ENCODE results near the gene EDNRB. TPM values are rescaled to one million over a fixed set of nuclear protein-coding genes. Genes with fewer than 3 reads are reported as not detected.

Gene EDNRB
- polyA plus RNA-seq, 4 donors = 11.7 to 99.0 (median 69.9) TPM

DNA sequence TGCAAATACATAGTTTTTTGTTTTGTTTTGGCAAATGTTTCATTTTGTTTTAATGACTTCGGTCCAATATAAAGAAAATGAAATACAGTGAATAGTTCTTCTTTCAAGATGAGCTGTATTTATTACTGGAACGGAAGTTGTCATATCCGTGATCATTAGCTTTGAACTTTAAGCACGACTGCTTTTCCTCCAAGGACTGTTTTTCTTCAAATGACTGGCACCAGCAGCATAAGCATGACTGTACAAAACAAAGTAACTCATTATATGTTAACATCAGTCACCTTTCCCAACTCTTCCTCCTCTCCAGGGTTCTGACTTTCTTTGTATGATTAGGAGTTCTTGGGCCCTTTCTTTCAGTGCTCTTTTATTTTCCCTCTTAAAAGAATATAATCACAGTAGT is 20.5 kb downstream of the EDNRB start:
- no peak for DNase-seq (ENCODE audit: low read depth in 4 of 4, low spot score in 3 of 4)

DNA sequence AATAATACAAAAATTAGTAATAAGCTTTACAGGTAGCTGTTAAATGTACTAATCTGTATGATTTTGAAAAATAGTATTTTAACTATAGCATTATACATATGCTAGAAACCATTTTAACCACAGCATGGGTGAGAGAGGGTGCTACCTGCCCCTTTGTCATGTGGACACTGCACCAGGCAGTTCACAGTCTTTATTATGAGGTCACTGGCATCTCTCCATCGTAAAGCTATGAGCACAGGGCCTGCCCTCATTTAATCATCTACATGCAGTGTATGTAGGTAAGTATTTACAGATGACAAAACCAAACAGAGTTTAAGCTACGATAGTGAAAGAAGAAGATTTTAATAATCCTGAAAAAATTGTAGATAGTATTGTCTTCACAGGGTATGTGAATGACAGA is 21.7 kb downstream of the EDNRB start:
- no peak for DNase-seq (ENCODE audit: low read depth in 4 of 4, low spot score in 3 of 4)

DNA sequence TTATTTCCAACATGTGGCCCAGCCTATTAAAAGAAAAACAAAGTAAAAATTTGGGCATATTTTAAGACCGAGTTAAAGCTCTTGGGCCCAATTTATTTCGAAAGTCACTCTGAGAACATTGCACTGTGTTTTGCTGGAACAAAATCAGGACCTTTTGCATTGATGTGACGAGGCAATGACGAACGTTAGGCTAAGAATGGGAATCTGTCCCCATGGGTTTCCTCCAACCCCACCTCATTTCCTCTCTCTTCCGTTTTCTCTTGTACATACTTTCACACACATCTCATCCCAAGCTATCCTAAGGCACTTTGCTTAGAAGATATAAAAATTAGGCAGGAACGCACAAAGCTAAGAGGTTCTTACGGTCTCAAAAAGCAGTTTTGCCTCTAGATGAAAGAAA is 22.1 kb downstream of the EDNRB start:
- no peak for DNase-seq (ENCODE audit: low read depth in 4 of 4, low spot score in 3 of 4)

DNA sequence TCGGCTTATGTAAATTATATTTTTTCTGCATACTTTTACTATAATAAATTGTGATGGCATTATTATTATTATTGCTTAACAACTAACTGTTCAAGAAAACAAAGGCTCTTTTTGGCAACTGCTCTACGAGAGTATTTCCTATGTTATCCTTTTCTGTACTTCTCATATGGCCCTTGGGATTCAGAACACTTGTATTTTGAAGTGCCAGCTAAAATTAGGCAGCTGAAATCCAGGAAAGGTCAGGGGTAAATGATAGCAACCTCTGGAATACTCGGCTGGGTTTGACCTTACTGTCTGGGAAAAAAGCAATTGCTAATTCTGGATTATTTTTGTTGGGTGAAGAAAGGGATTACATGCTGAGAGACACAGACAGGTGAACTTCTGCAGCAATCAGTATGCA is 23.9 kb downstream of the EDNRB start:
- DNase-seq (ENCODE audit: low read depth in 4 of 4, low spot score in 3 of 4) = no peak

DNA sequence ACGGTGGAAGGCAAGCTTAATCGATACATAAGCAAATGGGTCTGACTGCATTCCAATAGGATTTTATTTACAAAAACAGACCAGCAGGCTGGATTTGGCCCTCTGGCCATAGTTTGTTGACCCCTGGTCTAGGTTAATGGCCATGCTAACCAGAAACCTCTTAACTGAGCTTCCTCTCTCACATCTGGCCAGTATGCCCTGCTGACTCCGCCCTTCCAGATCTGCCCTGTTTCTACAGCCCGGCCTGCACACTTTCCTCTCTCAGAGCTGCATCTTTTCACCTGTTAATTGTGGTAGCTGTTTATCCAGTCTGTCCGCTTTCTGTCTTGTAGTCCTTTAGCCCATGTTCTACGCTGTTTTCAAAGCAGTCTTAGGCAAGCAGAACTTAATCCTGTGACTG is 25.6 kb downstream of the EDNRB start:
- no peak for DNase-seq (ENCODE audit: low read depth in 4 of 4, low spot score in 3 of 4)

DNA sequence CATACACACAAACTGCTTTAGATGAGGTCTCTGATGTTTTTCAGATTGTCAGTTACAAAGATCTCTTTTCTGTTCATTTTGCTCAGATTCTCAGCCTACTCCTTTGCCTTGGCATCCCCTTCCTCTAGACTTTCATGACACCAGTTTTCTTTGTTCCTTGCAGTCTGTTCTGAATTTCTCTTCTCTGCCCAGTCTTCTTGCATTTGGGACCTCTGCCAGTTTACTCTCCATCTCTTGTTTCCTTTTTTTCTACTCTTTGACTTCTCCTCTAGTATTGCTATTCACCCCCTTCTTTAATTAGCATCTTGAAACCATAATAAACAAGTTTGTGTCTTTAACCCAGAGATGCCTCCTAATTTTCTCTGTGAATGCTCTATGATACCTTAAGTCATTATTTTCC is 26.1 kb downstream of the EDNRB start:
- no peak for DNase-seq (ENCODE audit: low read depth in 4 of 4, low spot score in 3 of 4)

DNA sequence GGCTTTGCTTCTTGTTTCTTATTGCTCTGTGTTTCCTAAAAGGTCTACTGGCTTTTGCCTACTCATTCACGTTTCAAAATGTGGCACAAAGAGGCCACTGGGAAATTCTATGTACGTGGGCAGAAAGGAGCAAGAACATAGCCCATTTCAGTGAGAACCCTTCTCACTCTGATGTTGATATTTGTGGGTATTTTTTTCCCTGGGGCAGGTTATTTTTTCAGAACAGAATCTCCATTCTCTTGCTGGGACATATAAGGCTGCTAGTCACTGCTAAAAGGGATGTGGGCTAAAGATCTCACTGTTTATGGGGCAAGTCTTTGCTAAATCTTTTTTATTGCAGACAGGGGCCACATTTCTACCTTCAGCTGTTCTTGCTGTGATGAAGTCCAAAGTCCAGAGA is 27.1 kb downstream of the EDNRB start:
- DNase-seq (ENCODE audit: low read depth in 4 of 4, low spot score in 3 of 4) = no peak

DNA sequence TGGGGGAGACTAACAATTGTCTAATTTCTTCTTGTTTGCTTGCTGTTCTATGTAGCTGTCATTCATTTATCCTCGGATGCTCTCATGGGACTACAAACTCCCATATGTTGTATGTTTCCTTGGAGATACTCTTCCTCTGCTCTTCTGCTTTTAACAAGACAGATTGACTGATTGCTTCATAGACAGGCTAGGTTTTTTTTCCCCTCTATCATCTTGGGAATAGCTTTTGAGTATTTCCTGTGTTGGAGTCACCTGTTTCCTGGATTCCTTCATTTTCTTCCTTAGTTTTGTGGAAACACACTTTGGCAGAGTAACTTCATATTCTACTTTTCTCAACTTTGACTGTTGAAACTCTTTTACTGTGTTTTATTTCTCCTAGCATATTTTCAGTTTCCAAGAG is 27.6 kb downstream of the EDNRB start:
- no peak for DNase-seq (ENCODE audit: low read depth in 4 of 4, low spot score in 3 of 4)

DNA sequence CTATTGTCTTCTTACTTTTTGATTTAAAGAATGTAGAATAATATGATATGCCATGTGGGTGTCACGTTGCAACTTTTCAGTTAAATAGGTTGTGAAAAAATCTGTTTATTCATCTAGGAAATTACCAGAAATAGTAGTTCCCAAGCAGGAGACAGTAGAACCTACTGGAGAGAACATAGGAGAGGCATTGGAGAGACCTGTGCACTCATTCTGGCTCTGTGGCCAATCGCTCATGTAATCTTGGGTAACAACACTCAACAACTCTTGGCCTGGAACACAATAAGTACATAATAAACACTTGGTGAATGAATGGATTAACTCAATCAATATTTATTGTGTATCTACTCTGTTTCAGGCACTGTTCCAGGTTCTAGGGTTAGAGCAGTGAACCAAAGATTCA is 35.3 kb downstream of the EDNRB start:
- DNase-seq (ENCODE audit: low read depth in 4 of 4, low spot score in 3 of 4) = no peak

DNA sequence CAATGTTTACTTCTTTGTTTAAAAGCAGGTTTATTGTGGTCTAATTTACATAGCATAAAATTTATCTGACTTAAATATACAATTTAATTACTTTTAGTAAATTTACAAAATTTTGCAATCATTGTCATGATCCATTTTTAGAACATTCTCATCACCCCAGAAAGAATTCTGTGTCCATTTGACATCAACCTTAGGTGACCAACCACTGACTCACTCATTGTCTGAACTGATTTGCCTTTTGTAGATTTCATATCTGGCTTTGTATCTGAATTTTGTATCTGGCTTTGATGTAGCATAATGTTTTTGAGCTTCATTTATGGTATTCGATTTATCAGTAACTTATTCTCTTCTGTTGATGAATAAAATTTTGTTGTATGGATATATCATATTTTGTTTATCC is 40.4 kb downstream of the EDNRB start:
- no peak for DNase-seq (ENCODE audit: low read depth in 4 of 4, low spot score in 3 of 4)

DNA sequence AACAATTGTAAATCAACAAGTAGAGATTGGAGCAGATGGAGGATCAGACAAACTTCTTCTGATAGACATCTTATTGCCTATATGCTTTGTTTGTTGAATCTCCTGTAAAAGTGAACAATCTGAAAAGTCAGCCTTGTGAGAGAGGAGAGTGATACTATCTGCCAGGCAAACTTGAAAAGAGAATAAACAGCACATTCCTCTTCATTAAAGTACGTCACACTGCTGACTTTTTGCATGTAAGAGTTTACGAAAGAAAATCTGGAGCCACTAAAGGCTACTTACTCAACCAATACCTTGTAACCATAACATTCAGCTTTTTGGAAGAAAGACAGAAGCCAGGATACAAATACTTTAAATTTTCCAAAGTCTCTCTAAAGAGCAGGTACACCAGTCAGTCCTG is 42.5 kb downstream of the EDNRB start:
- DNase-seq (ENCODE audit: low read depth in 4 of 4, low spot score in 3 of 4) = no peak

DNA sequence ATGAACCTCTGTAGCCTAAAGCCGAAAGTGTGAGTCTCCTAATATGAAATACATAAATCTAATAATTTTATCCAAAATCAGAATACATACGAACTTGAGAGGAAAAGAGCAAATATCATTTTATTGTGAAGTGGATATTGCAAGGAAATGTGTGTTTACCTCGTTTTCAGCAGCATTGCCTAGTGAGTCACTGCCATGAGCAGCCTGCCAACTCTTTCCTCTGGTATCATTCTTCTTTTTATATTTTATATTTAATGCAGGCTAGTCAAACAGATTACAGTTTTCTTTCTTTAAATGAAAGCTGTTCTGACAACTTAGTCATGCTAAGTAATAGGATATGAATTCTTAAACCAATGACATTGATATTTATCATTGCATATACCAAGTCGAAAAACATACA is 44.2 kb downstream of the EDNRB start:
- DNase-seq (ENCODE audit: low read depth in 4 of 4, low spot score in 3 of 4) = no peak

DNA sequence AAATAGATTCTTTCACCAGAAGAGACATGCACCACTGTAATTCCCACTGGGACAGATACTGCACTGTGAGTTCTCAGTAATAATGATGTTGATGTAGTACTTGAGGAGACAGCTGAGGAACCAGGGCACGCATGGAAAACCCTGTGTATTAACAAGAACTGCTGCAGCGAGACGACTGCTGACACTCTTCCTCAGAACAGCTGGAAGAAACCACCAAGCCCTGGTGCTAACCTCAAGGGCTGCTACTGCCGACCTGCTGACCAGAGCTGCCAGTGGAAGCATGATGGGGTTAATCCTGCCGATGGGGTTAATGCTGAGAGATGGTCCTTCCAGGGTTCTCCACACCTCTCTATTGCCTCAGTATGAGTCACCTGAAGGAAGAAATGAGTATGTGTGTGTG is 45.6 kb downstream of the EDNRB start:
- DNase-seq (ENCODE audit: low read depth in 4 of 4, low spot score in 3 of 4) = no peak

DNA sequence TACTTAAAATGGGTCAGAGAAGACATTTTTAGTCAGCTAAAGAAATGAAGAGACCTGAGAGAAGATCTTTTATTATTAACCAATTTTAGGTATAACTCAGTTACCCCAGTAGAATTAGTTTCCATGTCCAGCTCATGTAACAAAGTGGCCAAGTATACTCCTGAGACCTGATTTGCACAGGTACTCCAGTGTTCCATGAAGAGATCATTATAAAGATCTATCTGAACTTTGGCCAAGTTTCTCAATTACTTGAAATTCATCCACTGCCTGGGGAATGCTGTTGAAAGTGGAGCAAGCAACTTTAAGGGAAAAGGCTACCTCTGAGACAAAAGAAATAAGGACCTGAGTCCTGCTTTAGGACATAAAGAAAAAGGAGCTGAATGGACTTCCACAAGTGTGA is 47.0 kb downstream of the EDNRB start:
- no peak for DNase-seq (ENCODE audit: low read depth in 4 of 4, low spot score in 3 of 4)

DNA sequence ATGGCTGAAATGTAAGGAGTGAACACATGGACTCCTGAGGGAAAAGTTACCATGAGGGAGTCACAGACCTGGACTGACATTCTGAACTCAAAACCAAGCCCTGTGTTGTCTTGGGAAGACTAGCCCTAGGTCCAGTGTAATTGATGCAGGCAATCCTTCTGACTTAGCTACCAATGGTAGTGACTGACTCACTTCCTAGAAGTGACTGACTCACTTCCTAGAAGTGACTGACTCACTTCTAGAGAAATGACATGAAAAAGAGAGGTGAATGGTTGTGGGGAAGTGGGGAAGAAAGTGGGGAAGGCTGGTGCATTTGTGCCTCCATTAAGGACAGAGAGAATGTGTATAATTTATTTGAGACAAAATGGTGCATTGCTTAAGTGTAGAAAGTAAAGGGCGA is 49.9 kb downstream of the EDNRB start:
- DNase-seq (ENCODE audit: low read depth in 4 of 4, low spot score in 3 of 4) = no peak

DNA sequence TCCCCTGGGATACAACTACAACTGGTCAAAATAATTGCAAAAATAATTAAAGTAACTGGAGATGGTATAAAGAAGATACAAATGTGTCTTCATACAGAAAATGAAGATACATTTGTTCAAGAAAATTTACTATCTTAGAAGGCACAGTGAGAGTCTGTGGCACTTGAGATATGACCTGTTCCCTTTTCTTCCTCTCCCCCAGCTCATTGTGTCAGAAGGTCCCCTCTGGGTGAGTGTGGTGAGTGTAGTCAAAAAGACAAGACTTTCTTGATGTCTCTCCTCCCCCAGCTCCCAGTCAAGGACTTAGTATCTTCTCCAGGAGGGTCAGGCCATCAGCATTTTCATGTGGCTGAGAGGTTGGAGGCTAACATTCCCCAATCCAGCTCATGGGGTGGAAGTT is 51.7 kb downstream of the EDNRB start:
- no peak for DNase-seq (ENCODE audit: low read depth in 4 of 4, low spot score in 3 of 4)

DNA sequence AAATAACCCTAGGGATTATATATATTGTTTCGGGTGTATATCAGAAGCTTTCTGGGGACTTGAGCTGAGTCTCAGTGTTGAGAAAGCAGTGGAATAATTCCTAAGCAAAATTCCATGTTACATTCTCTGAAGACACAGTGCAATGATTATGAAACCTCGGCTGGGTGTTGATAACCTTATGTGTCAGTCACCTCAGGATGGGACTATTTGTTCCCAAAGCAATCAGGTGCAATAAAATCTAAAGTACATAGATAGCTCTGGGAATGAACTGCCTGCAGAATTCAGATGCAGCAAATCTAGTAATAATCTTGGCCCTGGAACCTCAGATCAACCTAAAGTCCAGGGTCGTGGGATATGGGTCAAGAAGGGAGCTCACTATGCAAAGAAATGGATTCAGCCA is 53.0 kb downstream of the EDNRB start:
- DNase-seq (ENCODE audit: low read depth in 4 of 4, low spot score in 3 of 4) = no peak

DNA sequence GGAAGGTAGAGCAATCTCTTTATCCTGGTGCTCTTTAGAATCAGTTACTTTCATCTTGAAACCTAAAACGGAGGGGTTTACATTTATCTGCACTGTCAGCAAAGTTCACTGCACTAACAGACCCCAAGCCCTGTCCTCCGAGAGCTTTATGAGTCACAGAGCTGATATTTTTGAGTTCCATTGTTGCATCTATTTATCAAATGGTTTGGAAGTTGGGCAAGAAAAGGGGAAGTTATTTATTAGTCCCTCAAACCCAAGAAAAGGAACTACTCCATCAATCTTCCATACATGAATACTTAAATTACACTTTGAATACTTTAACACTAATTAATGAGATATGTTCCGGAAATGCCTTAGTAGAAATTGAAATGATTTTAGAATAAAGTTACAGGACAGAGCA is 55.5 kb downstream of the EDNRB start:
- DNase-seq (ENCODE audit: low read depth in 4 of 4, low spot score in 3 of 4) = no peak

DNA sequence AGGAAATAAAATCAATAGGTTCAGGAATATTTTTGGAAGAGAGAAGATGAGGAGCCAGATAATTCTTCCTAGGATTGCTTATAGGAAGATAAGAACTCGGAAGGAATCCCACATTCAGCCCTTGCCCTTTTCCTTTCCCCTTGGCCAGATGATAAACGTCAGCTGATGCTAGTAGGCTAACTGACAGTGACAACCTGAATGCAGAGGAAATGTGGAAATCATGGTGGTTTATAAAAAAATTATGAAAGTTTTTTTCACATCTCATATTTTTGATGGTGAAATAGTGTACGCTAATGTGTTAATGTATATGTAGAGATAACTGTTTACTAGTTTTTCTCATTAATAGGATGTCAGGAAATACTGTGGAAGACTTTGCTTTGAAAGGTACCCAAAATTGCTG is 56.9 kb downstream of the EDNRB start:
- DNase-seq (ENCODE audit: low read depth in 4 of 4, low spot score in 3 of 4) = peak in 1 of 4 donors; percentile 10

DNA sequence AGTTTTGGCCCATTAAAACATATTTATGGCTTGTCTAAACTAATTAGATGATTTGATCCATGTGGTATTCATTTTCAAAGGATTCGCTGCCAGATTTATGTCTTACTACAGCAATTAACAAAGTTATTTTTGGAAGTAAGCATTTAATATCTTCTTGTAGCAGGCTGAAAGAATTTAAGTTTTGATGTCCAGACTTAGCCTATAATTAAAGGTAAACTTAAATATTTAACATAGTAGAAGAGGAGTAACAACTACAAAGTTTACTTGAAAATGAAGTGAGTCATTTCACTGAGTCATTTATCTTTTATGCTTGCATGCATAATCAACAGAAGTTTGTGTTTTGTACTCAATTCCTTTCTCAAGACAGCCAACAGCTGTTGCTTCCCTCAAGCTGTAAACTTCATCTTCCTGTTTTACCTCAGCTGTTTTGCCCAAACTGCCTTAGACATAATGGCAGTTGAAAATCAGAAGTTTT is 58.1 kb downstream of the EDNRB start:
- DNase-seq (ENCODE audit: low read depth in 4 of 4, low spot score in 3 of 4) = peak in 3 of 4 donors; percentile 42 to 57 (median 42)

DNA sequence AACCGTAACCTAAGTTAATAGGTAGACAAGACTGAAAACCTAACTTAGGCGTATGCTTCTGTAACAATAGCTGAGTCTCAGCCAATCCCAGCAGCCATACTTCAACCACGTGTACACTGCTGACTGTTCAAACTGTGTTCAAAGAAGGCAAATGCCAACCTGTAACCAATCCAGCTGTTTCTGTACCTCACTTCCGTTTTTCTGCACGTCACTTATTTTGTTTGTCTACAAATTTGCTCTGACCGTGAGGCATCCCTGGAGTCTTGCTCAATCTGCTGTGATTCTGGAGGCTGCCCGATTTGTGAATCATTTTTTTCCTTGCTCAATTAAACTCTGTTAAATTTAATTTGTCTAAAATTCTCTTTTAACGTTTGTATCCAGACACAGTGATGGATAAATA is 59.2 kb downstream of the EDNRB start:
- no peak for DNase-seq (ENCODE audit: low read depth in 4 of 4, low spot score in 3 of 4)

DNA sequence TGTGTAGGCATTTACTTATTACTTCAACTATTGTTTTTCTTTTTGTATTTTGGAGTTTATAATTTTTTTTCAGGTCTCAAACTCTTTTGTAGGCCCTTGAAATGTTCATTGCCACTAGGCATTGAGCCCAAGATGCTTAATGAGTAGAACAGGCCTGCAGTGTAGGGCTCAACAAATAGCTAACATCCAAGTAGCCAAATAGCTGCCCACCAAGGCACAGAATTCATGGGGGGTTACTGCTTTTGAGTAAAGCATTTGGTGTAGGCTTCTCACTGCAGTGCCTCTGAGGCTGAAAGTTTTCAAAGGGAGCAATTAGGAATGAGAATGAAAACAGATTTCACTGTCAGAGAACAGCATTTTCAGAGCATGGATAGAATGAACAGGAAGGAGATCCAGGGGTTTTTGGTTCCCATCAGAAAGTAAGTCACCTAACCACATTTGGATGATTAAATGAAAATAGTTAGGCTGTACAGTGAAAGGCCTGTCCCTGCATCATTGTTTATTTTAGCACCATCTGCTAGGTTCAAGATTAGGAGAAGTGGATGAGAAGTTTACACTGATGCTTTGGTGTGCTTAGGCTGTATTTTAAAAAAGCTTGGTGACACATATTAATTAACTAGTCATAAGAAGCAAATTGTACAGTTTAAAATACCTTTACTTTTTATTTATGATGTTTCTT is 61.0 kb downstream of the EDNRB start:
- DNase-seq (ENCODE audit: low read depth in 4 of 4, low spot score in 3 of 4) = no peak

DNA sequence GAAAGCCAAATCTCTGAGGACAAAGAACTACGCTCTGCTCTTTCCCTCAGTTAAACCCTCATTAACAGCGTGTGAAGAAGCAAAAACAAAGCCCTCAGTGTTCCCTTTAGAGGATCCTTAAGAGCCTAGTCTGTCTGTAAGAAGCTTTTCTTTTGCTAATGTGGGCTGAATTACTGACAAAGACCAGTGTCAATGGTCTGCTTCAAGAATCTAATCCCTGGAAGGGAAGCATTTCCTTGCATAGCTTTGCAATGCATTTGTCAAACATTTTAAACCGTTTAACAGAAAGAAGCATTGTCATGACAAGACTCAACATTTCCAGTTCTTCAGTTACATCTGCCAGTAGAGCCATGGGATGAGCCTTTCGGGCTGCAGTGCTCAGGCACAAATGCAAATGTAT is 64.9 kb downstream of the EDNRB start:
- no peak for DNase-seq (ENCODE audit: low read depth in 4 of 4, low spot score in 3 of 4)

All from left renal pelvis (tissue), 4 donors.